T-helper 2 cell treated with Interferon-gamma antibody and Interleukin-4, amounts not matched to agents 100 ng/mL and 5 ng/mL, for 36 hours (primary cell): ENCODE measurements around the gene PLCH1. TPM values are rescaled to one million over a fixed set of nuclear protein-coding genes. Genes with fewer than 3 reads are reported as not detected.

Experiments
- intact Hi-C: fragments of 100-400 bp; cut with micrococcal nuclease; formaldehyde crosslinking; loops from one replicate; pipeline ENCODE4 v1.15.1; 2023
- total RNA-seq: library from RNA; stranded (reverse); gene quantifications from 2 replicates; pipeline ENCODE4 v1.2.3, GENCODE V29; 2022

Gene PLCH1
- total RNA-seq, 1 donor from 2014 or later: 0.80 TPM

DNA sequence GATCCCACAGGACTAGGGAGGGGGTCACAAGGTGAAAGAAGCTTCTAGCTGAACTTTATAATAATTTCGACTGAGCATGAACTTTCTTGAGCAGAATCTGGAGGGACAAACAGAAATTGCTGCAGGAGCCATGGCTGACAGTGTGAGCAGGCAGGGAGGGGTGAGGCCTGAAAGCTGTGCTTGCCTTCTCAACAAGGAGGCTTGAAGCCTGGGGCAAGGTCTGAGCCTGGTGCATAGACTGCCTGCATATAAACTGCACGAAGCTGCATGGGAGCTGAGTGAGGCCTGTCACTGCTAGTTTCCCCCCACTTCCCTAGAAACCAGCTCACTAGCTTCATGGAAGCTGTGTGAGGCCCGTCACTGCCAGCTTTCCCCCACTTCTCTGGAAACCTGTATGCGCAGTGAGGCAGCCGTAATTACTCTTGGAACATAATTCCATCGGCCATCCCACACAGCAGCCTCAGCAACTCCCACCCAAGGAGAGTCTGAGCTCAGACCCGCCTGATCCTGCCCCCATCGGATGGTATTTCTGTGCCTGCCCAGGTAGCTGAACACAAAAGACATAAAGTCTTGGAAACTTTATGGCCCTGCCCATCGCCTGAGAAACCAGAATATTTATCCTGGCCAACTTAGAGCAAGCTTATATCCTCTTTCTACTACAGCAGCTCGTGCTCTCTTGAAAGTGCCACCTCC lies 136.5 kb downstream of the PLCH1 start:
- intact Hi-C loops: no loop called here

DNA sequence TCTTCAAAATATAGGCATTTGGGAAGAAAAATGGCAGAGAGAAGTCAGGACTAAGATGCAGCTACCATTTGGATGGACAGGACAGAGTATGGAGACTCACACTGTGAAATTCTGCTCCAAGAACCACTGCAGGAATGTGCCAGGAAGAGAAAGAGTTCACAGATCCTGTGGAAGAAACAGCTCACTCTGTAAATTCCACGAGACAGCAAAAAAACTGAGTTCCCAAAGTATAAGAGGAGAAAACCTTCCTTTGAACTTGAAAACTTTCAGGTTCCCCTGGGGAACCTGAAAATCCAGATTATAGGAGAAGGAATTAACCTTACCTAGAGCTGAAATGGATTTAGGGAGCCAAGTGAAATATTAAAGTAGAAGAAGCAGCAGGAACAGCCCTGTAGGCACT lies 137.1 kb downstream of the PLCH1 start:
- intact Hi-C loops: no loop called here

DNA sequence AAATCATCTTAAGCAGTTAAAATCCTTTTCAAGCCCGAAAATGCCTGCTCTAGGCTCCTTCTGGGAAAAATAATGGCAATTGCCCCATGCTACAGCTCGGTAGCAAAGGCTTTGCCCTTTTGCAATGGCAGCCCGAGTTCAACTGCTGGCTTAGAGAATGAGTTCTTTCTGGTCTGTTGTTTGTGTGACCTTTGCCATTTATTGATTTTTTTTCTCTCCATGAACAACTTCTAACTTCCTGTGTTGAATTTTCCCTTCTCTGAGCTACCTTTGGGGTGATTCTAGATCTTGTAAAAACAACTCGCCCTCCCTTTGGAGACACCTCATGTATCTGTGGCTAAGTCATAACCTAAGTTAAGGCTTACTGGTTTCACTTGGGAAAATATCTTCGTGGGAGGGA lies 139.3 kb downstream of the PLCH1 start:
- intact Hi-C loops: no loop called here

DNA sequence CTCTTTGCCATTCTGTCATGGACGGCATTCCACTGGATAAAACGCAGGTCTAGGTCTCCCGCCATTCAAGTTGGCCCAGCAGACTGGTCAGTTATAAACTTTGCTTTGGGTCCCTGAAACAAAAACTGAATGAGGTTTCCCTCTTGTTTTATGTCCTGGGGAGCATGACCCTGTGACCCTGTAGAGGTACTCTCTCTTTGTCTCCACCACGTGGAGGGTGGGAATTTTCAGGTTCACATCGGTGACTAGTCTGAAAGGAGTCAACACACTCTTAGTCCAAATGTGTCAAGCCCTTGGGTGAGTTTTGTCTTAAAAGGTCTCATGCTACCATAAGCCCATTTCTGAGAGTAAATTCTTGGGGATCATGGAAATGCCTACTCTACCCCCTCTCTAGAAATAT lies 139.9 kb downstream of the PLCH1 start:
- intact Hi-C loops: no loop called here

DNA sequence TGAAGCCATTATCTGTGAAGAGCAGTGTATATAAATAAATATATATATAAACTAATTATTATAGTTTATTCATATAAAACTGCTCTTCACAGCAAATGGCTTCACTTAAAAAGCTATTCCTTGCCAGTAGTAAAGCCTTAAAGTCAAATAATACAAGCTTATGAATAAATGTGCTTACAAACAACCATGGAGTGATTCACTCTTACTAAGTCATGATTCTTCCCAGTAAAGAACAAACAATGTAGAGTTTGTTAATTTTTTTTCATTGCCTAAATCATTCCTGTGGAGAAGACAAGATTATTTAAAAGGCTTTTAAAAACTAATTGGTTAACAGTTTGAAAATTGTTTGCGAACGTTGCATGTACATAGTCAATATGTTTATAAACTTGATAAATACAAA lies 140.7 kb downstream of the PLCH1 start:
- intact Hi-C loops: no loop called here

DNA sequence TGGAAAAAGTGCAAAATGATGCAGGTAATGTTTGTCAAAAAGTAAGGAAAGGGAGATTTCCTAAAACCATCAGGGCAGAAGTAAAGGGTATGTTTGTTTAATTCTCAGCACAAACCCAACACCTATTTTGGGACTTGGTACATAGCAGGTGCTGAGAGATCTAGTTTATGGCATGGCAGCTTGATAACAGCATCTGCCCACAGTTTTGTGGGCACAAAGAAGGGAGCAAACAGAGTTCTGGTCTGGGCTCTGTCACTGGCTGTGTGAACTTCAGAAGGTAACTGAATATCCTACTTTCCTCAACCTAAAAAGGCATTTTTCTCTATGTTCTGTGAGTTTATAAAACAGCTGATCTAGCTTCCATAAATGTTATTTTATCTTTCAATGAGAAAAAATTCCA lies 141.6 kb downstream of the PLCH1 start:
- intact Hi-C loops: no loop called here

DNA sequence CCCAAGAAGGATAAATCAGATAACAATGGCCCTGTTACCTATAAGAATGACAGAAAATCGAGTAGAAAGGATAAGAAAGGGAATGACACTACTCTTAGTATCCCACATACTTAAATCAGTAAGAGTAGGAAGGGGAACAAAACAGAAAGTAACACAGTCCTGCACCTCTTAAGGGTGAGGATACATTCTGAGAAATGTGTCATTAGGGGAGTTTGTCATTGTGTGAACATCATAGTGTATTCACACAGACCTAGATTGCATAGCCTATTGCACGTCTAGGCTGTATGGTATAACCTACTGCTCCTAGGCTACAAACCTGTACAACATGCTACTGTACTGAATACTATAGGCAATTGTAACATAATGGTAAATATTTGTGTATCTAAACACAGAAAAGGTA lies 142.6 kb downstream of the PLCH1 start:
- intact Hi-C loops: no loop called here

DNA sequence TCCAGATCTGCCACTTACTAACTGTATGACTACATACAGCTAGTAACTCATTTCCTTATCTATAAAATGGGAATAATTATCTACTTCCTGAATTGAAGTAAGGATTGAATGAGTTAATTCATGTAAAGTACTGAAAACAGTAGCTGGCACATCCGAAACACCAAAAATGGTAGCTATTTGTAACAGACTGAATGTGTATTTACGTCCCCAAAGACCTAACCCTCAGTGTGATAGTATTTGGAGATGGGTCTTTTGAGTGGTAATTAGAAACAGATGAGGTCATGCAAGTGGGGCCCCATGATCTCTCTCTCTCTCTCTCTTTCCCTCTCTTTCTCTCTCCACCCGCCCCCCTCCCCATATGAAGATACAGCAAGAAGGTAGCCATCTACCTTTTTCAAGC lies 146.2 kb downstream of the PLCH1 start:
- intact Hi-C loops: no loop called here

DNA sequence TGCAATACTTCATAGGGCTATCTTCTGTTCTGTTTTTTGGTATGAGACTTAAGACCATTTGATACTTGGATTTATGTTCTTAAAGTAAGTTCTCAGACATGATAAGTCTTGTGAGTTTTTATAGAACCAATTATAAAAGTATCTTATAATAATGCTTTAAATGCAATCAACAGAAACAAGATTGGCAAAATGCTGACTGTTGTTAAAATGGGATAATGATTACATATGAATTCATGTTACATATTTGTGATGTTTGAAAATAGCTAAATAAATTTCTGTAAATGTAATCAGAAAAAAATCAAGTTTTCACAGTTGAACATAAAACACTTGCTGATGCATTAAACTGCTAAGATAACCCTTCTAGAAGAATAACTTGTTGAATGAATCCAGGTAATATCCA lies 148.3 kb downstream of the PLCH1 start:
- intact Hi-C loops: no loop called here

DNA sequence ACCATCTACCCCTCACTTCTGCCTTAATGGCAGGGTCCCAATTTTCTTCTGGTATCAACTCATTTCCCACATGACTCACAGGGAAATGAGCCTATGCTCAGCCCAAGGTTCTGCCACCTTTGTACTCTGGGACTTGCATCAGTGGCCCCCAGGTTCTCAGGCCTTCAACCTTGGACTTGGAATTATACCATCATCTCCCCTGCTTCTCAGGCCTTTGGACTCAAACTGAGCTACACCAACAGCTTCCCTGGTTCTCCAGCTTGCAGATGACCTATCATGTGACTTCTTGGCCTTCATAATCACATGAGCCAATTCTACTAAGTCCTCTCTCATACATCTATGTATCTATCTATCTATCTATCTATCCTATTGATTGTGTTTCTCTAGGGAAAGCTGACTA lies 149.5 kb downstream of the PLCH1 start:
- intact Hi-C loops: no loop called here

DNA sequence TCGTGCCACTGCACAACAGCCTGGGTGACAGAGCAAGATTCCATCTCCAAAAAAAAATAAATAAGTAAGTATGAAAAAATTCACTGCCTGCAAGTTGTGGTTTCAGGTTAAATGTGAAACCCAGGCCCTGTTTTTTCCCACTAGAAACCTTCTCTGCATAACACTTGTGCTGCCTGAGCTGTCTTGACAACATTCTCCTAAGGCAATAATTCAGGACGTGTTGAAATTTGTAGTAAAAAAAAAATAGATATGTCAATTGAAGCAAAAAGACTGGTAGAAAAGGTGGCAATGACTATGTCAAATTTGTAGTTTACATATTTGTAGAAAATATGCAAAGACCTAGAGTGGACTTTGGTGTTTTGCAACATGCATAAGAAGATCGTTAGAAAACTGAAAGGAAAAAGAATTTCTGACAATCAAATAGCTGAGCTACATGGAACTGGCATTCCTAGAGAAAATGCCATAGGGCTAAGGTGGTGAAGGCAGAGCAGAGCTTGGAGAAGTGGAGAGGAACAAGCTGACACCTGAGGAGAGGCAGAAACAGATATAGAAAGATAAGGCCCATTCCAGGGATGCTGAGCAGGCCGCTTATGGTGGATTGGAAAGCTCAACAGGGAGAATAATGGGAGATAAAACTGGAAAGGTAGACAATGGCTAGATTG lies 150.2 kb downstream of the PLCH1 start:
- intact Hi-C loops: no loop called here

DNA sequence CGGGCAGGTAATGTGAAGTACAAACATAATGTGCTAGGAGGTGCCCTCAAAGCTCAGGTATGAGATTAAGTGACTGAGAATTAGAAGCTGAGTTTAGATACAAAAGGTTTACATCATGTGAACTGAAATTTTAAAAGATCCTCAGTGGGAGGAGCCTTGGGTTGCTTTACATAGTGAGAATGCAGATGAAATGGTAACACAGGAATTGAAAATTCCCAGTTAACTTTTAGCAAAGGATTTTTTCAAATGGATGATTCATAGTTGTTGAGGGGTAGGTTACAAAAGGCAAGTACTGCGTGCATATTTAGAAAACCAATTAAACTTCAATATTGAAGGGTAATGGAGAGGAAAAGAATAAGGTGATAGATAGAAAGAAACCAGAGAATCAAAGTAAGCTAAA lies 157.3 kb downstream of the PLCH1 start:
- intact Hi-C loops: no loop called here

DNA sequence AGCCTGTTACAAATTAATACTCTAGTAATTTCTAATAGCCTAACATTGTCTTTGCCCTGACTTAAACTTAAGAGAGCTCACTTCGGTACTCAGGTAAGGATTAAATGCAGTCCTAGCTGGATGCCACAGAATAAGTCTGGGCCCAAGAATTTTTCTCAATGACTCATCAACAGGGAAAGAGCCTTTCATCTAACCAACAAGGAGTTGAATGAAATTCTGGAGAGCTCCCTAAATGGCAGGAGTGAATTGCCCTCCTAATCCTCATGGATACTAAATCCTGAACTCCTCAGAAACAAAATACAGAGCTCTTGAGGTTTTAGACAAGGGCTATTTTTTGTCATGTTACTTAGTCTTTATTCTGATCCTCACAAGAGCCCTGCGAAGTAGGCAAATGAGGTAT lies 159.5 kb downstream of the PLCH1 start:
- intact Hi-C loops: no loop called here

DNA sequence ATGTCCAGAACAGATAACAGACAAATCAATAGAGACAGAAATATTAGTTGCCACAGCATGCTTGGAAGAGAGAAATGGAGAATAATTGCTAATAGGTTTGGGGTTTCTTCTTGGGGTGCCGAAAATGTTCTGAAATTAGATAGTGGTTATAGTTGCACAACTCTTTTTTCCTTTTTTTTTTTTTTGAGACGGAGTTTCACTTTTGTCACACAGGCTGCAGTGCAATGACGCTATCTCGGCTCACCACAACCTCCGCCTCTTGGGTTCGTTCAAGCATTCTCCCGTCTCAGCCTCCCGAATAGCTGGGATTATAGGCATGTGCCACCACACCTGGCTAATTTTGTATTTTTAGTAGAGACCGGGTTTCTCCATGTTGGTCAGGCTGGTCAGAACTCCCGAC lies 163.3 kb downstream of the PLCH1 start:
- intact Hi-C loops: no loop called here

DNA sequence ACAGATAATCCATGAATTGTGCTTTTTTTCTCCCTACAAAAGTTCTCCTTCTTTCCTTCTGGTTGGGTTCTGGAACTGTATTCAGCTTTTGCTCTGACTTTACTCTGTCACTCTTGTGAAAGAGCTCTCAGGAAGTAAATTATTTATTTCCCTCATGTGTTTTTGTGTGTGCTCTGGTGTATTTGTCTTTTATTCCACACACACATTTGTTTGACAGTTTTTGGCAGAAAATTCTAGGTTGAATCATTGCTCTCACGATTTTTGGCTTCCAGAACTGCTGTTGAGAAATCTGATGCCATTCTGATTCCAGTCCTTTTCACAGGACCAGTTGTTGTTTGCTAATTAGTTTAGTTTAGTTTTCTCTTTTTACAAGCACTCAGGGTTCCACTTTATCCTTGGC lies 172.8 kb downstream of the PLCH1 start:
- intact Hi-C loops: no loop called here

DNA sequence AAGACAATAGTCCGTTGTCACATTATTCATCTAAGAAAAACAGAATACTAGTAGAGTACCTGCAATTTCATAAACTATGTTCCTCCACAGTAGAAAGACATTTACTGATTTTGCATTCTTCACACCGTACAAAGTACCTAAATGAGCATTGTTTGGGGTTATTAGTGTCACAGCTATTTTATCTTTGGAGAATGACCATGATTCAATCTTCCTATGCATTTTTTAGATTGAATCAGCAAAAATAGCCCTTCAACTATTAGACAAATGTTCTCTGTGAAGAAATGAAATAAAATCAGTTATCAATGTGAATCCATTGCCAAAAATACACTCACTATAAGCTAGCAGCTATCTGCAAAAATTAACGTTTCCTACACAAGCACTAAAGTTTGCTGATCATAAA lies 176.6 kb downstream of the PLCH1 start:
- intact Hi-C loops: no loop called here

DNA sequence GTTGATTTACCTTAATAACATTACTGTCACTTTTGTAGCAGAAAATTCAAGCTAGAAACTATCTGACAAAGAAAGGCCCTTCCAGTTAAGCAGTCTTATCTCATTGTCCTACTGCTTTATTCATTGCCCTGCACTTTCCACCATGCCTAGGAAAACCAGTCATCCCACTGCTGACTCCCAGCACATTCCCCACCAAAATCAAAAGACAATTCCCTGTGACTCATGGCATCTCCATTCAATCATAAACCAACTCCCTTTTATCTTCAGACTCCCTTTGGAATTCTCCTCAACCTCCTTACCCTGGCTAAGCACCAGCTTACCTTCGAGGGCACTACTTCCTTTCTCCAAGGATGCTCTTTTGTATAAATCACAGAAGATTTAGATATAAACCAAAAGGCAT lies 184.3 kb downstream of the PLCH1 start:
- intact Hi-C loops: no loop called here

DNA sequence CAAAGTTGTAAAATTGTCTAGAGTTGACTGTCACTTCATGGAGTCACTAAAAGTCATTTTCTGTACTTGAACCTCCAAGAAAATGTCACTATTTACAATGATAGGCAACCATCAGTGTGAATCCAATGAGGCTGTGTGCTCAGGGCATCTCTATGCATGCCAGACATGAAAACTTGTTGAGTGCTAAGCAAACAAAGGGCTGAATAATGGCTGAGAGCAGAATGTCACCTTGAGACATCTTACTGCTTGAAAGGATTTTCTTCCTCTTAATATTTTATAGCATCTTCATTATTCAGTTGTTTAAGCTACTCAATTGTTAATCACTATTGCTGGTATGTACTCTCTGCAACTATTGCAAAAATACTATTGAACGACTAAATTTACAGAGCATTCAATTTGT lies 184.7 kb downstream of the PLCH1 start:
- intact Hi-C loops: no loop called here

DNA sequence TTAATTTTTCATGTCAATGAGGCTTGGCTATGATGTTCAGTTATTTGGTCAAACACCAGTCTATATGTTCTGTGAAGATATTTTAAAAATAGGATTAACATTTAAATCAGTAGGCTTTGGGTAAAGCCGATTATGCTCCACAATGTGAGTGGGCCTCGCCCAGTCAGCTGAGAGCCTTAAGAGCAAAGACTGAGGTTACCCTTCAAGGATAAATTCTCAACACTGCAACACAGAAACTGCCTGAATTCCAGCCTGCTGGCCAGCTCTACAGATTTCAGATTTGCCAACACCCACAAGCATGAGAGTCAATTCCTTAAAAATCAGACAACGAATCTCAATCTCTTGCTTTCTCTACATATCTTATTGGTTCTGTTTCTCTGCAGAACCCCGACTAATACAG lies 188.3 kb downstream of the PLCH1 start:
- intact Hi-C loops: loop anchor here (10.0 kb wide), 1 partner anchor 1232 kb away; the partner anchor contains the start of gene DHX36

DNA sequence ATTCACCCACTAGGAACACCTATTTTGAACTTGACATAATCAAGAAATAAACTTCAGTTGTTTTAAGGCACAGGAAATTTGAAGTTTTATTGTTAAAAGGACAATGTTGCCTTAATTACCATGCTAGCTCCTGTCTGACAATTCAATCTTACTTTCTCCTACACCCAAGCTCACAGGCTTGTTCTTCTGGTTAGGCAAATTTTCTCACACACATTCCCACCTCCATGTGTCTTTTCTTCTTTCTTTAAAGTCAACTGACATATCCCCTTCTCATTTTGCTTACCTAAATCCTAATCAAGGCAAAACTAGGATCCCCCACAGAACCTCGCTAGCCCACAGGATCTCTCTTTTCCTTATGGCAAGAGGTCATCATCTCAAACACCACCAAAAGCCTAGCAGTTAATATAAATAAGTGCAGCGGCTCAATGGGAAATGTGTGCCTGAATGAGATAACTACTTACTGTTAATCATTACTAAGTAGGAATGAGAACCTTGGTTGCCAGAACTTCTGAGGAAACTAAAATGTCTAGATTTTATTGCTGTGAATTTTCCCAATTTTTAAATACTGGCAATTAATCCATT lies 189.3 kb downstream of the PLCH1 start:
- intact Hi-C loops: loop anchor here (2.0 to 10.0 kb wide), 2 partner anchors 27 to 1231 kb away; partner anchors contain the start of gene DHX36

DNA sequence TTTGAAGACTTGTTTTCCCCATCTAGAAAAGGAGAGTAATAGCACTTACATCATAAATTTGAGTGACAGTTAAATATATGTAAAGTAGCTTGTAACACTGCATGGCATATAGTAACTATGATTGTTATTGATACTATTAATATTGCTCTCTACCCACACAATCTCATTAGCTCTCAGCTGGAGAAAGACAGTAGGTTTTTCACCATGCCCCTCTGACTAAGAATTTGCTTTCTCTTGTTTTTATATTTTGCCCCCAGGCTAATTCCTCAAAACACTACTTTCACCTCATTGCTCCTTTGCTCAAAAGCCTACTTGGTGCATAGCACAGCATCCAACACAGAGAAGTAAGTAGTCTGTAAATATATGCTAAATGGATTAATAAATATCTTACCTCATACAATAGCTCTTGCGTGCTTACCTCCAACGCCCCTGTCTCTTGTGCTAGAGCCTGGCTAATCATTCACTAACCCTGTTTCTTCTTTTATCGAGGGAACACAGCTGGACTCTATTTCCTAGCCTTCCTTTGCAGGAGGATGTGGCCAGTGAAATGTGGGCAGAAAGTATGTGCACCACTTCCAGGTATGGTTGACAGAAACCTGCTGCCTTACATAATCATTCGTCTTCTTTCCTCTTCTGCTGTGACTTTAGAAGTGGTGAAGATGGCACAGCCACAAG lies 190.0 kb downstream of the PLCH1 start:
- intact Hi-C loops: loop anchor here (2.0 to 10.0 kb wide), 2 partner anchors 28 to 1230 kb away; partner anchors contain the start of gene DHX36

DNA sequence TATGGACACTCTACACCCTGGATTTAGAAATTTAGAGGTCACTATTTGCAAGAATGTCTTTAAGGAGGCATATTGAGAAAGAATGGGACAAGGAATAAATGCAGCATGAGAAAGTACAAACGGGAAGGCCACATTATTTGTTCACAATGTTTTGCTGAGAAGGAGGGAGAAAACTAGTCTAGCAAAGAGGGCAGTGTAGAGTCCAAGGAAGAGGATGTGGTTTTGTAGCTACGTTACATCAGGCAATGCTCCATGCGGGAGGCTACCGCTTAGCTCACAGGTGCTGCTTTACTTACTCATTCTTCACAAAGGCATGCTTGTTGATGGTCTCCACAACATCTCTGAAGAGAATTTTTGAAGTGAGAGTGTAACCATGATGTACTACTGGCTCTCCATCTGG lies 191.1 kb downstream of the PLCH1 start:
- intact Hi-C loops: loop anchor here (2.0 to 10.0 kb wide), 2 partner anchors 29 to 1229 kb away; partner anchors contain the start of gene DHX36
